ENCODE results near the gene KLHL29.

DNA sequence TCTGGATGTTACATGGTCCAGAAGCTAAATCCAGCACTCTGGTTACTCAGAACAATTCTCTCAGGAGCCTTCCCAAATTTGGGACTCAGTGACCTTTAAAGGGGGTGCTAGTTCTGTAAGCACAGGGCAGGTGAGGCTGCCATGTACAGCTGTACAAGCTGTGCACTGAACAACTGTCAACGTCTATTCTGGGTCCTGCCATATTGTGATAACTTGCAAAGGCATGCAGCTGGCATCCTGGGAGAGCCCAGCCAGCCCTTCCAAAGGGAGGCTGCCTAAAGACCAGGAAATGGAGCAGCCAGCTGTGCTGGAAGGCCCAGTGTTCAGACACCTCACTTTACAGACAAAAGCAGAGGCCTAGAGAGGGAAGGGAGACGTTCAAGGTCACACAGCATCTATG is 204.8 kb downstream of the KLHL29 start:
- TF ChIP-seq, protein P1, sequence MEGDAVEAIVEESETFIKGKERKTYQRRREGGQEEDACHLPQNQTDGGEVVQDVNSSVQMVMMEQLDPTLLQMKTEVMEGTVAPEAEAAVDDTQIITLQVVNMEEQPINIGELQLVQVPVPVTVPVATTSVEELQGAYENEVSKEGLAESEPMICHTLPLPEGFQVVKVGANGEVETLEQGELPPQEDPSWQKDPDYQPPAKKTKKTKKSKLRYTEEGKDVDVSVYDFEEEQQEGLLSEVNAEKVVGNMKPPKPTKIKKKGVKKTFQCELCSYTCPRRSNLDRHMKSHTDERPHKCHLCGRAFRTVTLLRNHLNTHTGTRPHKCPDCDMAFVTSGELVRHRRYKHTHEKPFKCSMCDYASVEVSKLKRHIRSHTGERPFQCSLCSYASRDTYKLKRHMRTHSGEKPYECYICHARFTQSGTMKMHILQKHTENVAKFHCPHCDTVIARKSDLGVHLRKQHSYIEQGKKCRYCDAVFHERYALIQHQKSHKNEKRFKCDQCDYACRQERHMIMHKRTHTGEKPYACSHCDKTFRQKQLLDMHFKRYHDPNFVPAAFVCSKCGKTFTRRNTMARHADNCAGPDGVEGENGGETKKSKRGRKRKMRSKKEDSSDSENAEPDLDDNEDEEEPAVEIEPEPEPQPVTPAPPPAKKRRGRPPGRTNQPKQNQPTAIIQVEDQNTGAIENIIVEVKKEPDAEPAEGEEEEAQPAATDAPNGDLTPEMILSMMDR (conservative IDR thresholded peaks at IDR 0.05), result no peak
- TF ChIP-seq ZFX (IDR thresholded peaks at IDR 0.05), result no peak
